Glomerular endothelial cell (primary cell): ENCODE measurements around the gene UBA6. TPM values are rescaled to one million over a fixed set of nuclear protein-coding genes. Genes with fewer than 3 reads are reported as not detected.
"Not testable (repeated sequence)": the region's sequence is repeated elsewhere in the genome, so short reads cannot be mapped to it uniquely, and the experiment has no call there.

Experiments used
- DNase-seq: peaks from one replicate; pipeline ENCODE4 v3.0.0-alpha.2; 2011; ENCODE audit warnings: low read depth, low spot score; ENCODE audit errors: extremely low read depth
- total RNA-seq: library from RNA; depleted of rRNA; stranded (reverse); fragments of >200 nt; gene quantifications from 2 replicates; pipeline ENCODE4 v1.2.3, GENCODE V29; 2015

The UBA6 gene
- total RNA-seq, result 33.4 and 73.7 TPM in 2 replicates

DNA sequence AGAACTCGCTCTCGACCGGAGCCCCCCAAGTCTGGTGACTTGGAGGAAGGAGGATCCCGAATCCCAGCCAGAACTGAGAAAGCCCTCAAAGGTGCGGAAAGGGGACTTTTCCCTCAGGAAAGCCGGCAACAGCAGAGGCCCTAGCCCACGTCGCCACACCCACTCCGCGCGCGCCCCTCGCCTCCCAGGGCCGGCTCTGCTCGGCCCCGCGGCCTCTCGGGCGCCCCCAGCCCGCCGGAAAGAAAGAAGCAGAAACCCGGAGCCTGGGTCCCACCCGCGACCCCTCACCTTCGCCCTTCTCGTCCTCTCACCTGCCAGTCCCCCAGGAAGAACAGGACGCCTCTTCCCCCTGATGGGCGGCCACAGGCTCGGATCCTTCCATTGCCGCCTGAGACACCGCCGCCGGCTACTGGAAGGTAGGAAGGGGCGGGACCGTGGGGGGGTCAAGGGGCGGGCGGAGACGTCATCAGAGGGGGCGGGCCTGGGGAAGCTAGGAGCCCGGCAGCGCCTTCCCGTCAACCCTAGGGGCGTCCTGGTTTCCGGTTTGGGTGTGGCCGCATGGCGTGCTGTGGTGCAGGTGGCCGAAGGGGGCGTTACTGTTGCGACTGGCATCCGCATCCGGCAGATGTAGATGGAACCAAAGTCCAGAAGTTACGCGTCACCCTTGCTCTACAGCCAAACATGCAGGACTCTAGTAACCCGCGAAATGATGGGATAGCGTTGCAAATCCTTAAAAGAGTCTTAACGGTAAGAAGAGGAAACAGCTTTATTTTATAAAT is at the start of gene UBA6:
TSS of gene UBA6 (minus strand) at position 418 of the 779 bp plus-strand sequence. CDS start at position 382, 36 bp downstream.
- peak; percentile 77 for DNase-seq

DNA sequence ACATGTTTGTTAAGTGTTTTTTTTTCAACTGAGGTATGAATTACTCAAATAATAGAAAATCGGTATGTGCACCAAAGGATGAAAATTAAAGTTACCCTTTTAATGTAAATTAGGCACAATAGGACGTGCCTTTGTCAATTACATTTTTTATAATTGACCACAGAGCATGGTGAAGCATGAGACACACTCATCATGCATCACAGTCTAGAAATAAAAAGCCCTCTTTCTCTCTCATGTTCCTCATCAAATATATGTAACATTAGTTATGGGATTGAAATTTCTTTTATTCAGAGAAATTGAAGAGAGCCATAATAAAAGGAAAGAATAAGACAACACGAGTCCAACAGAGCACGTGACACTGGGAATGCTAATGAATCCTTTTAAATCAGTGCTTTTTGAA is 49.7 kb upstream of the UBA6 start:
- no peak for DNase-seq

DNA sequence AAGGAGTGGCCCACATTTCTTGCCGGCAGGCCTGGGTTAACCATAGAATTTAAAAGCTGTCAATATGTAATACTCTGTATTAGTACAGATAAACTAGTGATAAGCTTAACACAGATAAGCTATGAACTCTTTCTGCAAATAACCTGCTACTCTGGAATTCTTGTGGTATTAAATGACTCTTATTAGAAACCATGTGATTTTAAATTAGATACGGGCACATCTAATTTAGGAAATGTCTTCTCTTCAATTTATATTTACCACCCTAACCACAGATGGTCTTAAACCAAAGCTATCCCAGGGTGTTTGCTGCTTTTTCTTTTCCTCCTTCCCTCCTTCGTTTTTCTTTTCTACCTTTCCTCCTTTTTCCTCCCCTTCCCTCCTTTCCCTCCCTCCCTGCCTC is 48.3 kb upstream of the UBA6 start:
- DNase-seq, result no peak

DNA sequence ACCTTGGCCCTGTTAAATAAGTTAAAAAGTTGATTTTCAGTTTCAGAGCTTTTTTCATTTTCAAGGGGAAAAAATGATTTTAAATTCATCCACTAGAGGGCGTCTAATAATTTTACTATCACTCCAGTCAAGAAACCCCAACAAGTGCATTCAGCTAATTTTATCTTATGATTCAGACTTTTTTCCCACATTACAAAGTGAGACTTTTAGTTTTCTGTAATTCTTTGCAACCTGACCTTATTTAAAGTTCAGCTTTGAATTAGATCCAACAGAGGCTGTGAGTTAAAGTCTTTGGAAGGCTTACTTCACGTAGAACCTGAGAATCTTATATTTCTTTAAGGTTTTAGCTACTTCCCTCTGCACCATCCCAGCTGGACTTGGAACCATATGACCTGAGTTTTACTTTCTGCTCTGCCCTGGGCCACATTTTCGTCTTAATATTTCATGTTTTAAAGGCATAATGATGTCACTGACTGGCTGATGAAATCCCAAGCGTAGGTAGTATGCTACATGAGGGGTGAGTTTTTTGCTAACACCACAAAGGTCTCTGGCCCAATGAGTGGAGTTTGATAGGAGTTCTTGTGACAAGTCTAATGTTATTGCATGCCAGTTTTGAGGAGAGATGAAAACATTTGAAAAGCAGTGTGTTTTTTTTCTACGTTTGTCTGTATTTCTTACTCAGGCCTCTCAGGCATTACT is 46.0 kb upstream of the UBA6 start:
- DNase-seq, result no peak

DNA sequence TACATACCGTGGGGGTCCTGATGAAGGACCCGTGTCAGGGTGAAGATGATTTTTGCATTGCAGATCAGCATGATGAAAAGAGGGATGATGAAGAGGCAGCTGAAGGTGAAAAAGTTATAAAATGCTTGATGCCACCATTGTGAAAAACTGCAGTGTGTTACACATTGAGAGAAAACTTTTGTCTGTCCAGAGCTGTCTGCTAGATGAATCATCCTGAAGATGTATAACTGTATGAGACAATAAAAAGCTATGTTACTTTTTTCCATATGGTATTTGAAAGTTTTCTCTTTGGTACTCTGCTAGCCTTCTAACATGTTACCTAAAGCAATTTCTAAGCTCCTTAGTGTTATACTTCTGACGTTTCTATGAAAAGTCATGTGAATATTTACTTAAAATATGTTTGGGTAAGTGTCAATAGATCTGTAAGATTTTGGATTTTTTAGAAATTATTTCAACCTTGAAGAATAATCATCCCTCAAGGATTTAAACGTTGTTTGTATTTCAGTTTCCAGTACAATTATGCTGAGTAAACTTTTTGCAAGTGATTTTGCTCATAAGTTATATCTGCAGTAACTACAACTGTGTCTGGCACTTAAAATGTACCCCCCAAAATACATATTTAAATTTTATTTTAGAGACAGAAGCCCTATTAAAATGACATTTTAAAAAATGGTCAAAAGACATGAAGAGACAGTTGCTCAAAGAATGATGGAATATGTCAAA is 43.8 kb upstream of the UBA6 start:
- no peak for DNase-seq

DNA sequence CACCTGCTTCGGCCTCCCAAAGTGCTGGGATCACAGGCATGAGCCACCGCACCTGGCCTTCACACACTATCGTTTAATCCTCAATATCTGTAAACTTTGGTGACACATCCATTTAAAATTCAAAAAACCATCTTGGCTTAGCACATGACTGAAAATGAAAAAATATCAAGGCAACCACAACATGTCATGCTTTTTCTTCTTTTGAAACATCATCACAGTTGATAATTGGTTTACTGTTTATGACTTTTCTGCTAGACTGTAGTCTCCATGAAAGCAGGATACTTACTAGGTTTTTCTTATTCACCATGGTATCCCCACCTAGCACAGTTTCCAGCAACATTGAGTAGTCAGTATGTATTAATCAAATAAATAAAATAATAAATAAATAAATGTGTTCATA is 42.2 kb upstream of the UBA6 start:
- no peak for DNase-seq

DNA sequence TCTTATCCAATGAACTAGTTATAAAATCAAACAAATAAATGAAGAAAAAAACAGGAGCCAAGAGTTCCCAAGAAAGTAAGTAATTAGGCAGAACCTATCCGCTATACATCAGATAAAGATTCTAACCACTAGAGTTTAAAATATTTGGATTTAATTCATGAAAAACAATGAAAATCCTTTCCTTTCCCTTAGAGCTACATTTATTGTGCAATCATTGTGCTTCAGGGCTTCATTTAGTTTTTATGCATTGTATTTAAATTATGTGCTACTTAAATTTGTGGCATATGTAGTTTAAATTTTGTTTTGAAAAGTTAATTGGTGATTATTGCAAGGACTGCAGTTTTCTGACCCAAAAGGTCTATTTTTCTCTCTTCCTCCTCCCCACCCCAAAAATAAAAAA is 35.3 kb upstream of the UBA6 start:
- no peak for DNase-seq

DNA sequence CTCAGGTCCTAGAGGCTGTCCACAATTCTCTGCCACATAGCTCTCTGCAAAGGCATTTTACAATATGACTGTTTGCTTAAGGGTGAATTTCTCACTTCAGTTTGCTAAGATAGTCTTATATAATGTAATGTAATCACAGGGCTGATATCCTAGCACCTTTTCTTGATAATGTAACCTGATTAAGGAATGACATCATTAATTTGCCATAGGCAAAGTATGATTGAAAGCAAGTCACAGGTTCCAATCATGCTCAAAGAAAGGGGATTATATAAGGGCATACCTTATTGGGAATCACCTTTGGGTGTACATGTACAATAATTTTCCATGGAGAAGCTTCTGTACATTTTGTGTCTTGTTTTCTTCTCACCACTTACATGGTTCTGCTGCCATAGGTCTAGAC is 34.4 kb upstream of the UBA6 start:
- no peak for DNase-seq

DNA sequence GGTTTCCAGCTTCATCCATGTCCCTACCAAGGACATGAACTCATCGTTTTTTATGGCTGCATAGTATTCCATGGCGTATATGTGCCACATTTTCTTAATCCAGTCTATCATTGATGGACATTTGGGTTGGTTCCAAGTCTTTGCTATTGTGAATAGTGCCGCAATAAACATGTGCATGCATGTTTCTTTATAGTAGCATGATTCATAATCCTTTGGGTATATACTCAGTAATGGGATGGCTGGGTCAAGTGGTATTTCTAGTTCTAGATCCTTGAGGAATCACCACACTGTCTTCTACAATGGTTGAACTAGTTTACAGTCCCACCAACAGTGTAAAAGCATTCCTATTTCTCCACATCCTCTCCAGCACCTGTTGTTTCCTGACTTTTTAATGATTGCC is 29.6 kb upstream of the UBA6 start:
- not testable (repeated sequence) for DNase-seq

DNA sequence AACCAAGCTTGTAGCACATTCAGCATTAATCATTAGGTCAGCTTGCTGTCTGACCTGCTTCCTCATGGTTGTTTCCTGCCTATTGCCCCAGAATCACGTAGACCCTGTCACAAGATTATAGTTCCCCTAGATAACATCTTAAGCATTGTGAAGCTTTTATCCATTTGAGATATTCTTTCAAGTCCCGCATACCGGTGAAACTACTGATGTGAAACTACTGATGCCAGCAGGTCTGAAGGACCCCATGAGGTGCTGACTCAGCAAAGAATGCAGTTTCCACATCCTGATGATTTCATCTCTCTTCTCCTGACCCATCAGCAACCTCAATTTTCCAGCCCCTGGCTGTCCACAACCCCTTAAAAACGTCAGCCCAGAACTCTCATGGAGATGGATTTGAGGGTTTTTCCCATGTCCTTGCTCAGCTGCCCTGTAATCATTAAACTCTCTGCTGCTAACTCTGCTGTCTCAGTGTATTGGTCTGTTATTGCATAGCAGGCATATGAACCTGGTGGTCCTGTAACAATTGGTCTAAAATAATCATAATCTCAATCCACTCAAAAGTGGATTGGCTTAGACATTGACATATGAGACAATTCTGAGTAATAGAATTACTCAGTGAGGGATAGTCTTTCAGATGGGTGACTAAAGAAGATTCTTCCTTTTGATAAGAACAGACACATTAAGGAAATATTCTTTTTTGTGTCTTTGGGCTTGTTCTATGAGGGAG is 26.3 kb upstream of the UBA6 start:
- no peak for DNase-seq

DNA sequence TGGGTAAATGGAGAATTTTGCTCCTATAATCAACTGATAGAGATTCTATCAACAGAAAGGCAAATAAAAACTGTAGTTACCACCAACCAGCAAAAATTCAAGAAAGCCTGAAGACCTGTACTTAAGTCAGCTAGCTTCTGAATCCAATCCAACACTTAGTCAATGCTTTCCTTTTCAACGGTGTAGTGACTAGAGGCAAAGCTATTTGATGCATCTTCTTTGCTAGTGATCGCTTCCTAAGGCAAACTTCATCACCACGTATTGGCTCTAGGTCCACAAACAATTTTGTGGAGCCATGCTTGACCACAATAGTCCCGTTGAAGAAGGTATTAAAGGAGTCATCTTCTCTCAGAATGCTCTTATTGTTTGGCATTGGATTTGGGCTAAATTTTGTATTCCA is 25.0 kb upstream of the UBA6 start:
- no peak for DNase-seq

DNA sequence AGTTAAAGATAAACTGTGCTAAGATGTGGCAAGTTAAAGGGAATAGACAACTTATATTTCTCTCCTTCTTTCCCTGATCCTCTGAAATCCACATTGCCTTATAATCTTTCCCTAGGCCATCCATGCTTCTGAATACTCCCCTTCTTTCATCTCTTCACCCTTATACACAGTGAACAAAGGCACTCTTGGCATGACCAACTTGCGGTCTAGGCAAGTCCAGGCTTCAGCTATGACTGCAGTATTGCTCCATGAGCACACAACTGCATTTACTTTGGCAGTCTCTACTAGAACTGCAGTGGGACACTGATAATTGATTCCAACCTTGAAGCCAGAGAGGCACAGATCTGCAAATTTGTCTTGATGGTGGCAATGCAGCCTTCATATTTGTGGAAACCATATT is 24.2 kb upstream of the UBA6 start:
- no peak for DNase-seq

DNA sequence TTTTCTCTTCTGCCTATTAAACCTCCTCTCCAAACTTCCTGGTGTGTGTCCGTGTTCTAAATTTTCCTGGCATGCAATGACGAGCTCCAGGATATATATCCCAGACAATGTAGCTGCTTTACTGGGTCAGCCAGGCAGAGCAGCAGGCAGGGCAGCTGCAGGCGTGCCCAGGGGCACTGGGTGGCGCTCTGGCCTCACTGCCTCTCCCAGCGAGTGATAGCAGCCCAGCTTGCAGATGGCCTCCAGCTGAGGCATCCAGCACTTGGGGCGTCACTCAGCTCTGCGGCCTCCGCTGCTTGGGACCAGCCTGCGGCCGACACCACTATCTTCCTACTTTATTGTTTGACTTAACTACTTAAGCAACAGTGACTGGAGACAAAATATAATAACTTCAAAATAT is 23.0 kb upstream of the UBA6 start:
- DNase-seq, result no peak

DNA sequence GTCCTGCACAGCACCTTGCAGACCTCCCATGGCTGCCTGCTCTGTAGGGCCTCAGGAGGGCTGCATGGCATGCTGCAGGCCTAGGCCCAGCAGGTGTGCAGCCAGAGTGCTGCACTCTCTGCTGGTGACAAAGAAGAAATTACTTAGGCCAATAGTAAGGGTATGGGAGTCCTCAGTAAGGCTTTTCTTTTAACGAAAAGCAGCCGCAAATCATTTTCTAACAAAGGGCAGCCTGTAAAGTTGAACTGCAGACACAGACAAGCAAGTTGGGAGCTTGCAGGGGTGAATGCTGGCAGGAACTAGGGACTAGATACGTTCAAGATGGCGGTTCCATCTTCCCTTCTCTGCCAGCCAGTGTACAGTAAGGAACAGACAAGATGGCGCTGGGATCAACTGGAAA is 22.4 kb upstream of the UBA6 start:
- DNase-seq, result no peak

DNA sequence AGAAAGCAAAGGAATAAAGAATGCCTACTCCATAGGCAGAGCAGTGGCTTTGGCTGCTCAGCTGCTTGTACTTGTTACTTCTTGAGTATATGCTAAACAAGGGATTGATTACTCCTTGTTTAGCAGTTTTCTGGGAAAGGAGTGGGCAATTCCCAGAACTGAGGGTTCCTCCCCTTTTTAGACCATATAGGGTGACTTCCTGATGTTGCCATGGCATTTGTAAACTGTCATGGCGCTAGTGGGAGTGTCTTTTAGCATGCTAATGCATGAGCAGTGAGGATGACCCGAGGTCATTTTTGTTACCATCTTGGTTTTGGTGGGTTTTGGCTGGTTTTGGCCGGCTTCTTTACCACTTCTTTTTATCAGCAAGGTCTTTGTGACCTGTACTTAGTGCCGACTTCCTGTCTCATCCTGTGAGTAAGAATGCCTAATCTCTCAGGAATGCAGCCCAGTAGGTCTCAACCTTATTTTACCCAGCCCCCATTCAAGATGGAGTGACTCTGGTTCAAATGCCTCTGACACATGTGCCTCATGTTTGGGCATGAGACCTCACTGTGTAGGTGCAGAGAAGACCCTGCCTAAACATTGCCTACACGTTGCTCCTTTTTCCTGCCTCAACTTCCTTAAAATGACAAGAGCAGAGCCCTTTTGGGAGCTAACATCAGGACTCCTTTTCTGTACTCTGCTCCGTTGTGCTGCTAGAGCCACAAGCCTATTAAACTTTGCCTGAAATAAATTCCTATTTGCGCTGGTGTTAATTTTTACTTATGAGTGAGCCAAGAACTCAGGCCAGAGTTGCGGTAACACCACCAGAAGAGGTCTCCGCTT is 21.0 kb upstream of the UBA6 start:
- no peak for DNase-seq

DNA sequence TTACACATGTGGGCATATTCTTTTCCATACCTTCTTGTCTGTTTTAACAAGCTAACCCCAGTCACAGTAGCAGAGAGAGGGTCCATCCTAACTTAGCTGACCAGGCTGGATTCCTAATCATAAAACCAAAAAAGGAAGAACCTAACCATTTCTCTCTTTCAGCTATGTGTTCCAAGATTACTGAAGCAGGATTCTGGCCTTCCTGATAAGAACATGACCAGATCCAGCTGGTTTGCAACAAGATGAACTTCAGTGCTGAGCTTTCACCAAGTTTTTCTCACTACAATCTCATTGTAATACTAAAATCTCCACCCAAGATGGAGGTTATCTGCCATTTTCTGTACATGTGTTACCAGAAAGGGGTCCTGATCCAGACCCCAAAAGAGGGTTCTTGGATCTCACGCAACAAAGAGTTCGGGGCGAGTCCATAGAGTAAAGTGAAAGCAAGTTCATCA is 20.4 kb upstream of the UBA6 start:
- DNase-seq, result no peak

DNA sequence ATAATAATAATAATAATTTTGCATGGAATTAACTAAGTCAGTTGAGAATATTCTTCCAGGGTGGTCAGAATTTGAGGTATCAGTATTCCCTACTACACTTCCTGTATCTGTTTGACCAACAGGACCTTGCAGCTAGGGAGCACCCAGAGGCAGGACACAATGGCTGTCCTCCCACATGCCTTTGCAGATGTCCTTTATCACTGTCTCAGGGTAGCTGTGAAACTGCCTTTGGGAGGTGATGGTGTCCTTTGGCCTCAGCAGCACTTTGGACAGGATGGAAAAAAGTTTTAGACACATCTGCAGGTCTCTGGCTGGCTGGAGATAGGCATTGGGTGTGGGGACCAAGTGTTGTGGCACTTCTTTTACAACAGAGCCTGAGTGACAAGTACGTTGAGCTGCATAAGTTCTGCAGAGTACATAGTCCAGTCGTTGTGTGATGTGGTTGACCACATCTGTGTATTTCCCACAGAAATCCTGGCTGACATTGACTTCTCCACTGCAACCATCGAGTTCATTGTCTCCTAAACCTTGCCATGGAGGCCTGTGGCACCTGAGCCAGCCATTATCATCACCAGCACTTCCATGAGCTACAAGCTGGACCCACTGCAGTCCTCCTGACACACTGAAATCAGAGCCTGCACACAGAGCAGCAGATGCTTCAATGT is 19.1 kb upstream of the UBA6 start:
- no peak for DNase-seq

DNA sequence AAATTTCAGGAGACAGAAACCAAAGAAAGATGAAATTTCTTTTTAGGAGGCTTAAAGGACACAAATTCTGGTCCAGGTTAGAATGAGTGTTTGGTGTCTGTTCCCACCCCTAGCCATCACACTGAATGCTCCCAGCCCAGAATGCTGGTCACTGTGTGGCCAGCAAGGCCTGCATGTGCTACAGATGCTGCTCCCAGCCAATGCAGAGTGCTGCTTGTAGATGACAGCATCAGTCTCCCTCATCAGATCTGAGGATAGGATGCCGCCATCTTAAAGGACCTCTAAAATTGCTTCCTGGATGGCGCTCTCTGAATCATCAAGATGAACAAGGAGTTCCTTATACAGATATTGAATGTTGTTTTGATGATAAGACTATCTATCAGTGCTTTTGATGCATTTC is 17.9 kb upstream of the UBA6 start:
- DNase-seq, result no peak

DNA sequence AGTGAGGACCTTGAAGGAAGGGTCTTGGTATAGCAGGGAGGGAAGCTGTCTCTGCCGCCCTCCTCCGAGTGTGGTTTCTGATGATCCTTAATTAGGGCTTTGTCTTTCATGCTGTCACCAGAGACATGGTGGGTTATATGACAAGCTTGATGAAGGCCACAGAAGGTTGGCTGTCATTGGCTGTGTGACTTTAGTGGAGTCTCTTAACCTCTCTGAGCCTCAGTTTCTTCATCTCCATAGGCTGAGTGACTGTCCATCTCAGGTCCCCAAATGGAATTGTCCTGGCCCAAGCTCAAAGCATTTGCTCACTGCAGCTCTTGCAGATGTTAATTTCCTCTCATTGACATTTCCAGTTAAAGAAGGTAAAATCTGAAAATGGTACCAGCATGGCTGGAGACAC is 16.6 kb upstream of the UBA6 start:
- no peak for DNase-seq

DNA sequence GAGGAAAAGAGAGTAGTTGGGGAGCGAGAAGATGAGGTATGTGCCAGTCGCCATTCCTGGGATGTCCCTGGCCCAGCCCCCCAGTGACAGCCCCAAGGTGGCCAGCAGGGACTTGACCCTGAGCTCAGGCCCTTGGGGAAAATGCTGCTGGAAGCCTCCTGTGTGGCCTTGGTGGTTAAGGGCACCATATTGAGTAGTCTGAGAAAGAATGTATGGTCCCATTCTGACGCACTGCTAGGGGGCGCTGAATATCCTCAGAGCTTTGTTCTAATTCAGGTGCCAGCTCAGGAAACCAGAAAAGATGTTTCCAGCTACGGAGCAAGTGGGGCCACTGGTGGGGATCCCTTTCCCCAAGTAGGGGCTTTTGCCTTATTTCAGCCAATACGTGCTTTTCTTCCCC is 14.0 kb upstream of the UBA6 start:
- no peak for DNase-seq
